ENCODE data around the gene OR5AN1.
"Not testable (repeated sequence)": the region's sequence is repeated elsewhere in the genome, so short reads cannot be mapped to it uniquely, and the experiment has no call there.

OR5AN1 gene

DNA sequence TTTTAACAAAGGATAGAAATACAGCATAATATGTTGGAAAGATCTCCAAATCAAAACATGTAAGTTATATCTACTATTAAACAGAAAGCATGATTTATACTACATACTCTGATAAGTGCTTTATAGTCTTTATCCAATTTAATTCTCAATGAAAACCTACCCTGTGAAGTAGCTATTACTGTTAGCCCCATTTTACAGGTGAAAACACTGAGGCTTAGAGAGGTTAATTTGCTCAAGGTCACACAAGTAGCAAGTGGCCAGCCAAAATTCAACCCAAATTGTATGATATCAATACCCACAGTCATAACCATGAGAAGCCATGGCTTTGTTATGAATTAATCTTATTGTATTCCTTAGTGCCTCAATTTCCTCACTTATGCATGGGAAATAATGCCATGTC is 675 bp upstream of the OR5AN1 start:
- no peak overlapping the region for H3K4me3 ChIP-seq (ENCODE audit: low read depth, low read length)
- TF ChIP-seq CTCF (IDR thresholded peaks at IDR 0.05; ENCODE audit: low read depth, low read length, missing control alignments): no peak
- no peak for DNase-seq (ENCODE audit: low read depth)

DNA sequence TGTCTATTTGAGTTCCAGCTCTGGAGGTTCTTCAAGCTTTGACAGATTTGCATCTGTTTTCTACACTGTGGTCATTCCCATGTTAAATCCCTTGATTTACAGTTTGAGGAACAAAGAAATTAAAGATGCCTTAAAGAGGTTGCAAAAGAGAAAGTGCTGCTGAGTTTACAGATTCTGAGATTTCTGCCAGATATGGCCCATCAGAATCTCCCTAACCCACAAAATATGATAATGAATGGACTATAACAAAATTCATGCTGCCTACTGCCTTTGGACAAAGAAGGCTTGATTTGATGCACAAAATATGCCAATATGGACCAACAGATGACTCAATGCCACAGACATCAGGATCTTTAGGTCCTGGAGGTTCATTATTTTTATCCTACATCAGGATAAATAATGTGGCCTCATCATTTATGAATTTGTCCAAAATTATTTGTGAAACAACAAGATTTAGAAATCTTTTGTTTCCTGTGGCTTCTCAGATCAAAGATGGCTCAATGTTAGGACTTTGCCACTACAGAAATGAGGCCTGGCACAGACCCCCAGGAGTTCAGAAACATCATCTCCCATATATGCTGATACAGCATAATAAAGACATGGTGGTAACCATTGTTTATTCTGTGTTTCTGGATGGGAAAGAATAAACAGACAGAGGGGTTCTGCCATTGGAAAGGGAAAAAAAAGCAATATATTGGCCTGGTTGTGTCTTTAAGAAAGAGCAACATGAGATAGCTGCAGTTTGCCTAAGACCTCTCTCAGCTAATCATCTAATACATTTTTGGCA is 6.7 kb downstream of the OR5AN1 start:
- no peak overlapping the region for H3K4me3 ChIP-seq (ENCODE audit: low read depth, low read length)
- TF ChIP-seq CTCF (IDR thresholded peaks at IDR 0.05; ENCODE audit: low read depth, low read length, missing control alignments): no peak
- no peak for DNase-seq (ENCODE audit: low read depth)

DNA sequence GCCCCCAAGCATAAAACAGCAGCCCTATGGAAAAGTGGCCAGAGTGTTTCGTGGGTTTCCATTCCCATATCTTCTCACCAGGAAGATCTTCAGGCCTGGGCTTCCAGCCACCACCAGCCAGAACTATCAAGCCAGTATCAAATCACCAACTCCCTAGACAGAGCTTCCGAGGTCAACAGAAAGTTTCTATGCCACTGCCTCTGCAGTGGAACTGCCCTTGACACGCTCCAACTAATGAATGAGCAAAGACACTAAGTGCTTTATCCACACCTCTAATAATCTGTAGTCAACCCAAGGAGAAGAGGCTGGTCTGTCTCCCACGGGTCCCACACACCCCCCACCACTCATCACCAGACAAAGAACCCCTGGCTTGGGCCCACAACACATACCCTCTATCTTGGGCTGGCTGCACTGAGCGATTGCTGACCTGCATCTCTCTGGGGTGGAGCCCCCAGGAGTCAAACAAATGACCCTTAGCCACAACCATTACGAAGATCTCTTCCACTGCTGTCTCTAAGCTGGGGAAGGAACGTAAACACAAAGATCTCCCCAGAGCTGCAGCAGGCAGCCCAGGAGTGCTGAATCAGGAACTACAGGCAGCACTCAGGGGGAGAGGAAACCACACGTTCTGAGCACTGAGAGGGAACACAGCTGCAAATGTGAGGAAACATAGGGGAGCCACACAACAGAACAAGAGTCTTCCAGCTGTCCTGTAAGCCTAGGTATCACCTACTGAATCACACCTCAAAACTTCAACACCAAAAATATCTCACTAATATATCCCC is 9.7 kb downstream of the OR5AN1 start:
- no peak for TF ChIP-seq CTCF (IDR thresholded peaks at IDR 0.05; ENCODE audit: low read depth, low read length, missing control alignments)
- no peak overlapping the region for H3K4me3 ChIP-seq (ENCODE audit: low read depth, low read length)
- DNase-seq (ENCODE audit: low read depth): no peak

DNA sequence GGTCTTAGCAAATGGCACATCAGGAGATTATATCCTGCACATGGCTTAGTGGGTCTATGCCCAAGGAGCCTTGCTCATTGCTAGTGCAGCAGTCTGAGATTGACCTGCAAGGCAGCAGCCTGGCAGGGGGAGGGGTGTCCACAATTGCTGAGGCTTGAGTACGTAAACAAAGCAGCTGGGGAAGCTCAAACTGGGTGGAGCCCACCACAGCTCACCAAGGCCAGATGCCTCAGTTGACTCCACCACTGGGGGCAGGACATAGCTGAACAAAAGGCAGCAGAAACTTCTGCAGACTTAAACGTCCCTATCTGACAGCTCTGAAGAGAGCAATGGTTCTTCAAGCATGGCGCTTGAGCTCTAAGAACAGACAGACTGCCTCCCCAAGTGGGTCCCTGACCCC is 13.6 kb downstream of the OR5AN1 start:
- not testable (repeated sequence) for H3K4me3 ChIP-seq (ENCODE audit: low read depth, low read length); DNase-seq (ENCODE audit: low read depth)

DNA sequence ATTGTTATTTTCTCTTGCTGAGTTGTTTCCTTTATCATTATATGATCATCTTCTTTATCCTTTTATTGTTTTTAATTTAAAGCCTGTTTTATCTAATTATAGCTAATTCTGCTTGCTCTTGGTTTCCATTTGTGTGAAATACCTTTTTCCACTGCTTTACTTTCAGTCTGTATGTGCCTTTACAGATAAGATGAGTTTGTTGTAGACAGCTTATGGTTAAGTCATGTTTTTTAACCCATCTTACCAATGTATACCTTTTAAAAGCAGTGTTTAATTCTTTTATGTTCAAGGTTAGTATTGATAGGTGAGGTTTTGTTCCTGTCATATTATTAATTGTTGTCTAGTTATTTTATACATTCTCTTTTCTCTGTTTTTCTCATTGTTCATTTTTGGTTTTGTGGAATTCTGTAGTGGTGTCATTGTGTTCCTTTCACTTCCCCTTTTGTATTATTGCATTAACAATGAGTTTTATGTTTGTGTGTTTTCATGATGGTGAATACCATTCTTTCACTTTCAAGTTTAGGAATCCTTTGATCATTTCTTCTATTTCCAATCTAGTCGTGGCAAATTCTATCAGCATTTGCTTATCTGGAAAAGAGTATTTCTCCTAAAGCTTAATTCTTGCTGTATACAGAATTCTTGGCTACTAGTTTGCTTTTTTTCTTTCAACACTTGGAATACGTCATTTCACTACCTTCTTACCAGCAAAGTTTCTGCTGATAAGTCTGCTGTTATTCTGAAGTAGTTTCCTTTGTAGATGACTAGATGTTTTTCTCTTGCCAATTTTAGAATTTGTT is 21.8 kb downstream of the OR5AN1 start:
- H3K4me3 ChIP-seq (ENCODE audit: low read depth, low read length): no peak overlapping the region
- peak; percentile 29 for DNase-seq (ENCODE audit: low read depth)
- TF ChIP-seq CTCF (IDR thresholded peaks at IDR 0.05; ENCODE audit: low read depth, low read length, missing control alignments): no peak

GRCh38 chr11:59394186-59394585 is 35.5 kb downstream of the OR5AN1 start:
- no peak overlapping the region for H3K4me3 ChIP-seq (ENCODE audit: low read depth, low read length)
- DNase-seq (ENCODE audit: low read depth): no peak
- TF ChIP-seq CTCF (IDR thresholded peaks at IDR 0.05; ENCODE audit: low read depth, low read length, missing control alignments): no peak

Data from GM12864 (cell line).